Liver (tissue), 9 donors: ENCODE results near the gene OR13D1. TPM values are rescaled to one million over a fixed set of nuclear protein-coding genes. Genes with fewer than 3 reads are reported as not detected.

ENCODE experiments used
- DNase-seq: peaks from one replicate; pipeline ENCODE4 v3.0.0-alpha.2; 2017; ENCODE audit warnings: low spot score
- H3K27ac ChIP-seq, 2 donors: one replicate each; pipeline ENCODE4 v1.7.0; 2013; ENCODE audit warnings: inconsistent platforms in 2 of 2, low read length in 2 of 2, control low read depth in 1 of 2, low read depth in 1 of 2, mild to moderate bottlenecking in 1 of 2
- H3K27me3 ChIP-seq, 4 donors: one replicate each; pipeline versions ENCODE4 v1.6.1 to v1.7.0; 2013; ENCODE audit warnings: low read length in 3 of 4, inconsistent platforms in 1 of 4, mild to moderate bottlenecking in 1 of 4, moderate library complexity in 1 of 4; ENCODE audit not compliant: control insufficient read depth in 4 of 4, insufficient read depth in 4 of 4
- H3K36me3 ChIP-seq, 4 donors: one replicate each; pipeline versions ENCODE4 v1.6.1 to v1.7.0; 2013; ENCODE audit warnings: low read length in 3 of 4, mild to moderate bottlenecking in 3 of 4, low read depth in 1 of 4, moderate library complexity in 1 of 4; ENCODE audit not compliant: control insufficient read depth in 4 of 4, insufficient read depth in 3 of 4
- H3K4me1 ChIP-seq, 4 donors: one replicate each; pipeline versions ENCODE4 v1.6.1 to v1.7.0; 2013; ENCODE audit warnings: low read length in 3 of 4, mild to moderate bottlenecking in 3 of 4, moderate library complexity in 1 of 4; ENCODE audit not compliant: control insufficient read depth in 4 of 4, insufficient read depth in 4 of 4
- H3K4me3 ChIP-seq, 3 donors: one replicate each; pipeline versions ENCODE4 v1.6.1 to v1.7.0; 2013; ENCODE audit warnings: low read length in 3 of 3, control low read depth in 1 of 3, low read depth in 1 of 3, mild to moderate bottlenecking in 1 of 3
- H3K9ac ChIP-seq, 2 donors: one replicate each; pipeline ENCODE4 v1.7.0; 2013; ENCODE audit warnings: low read length in 2 of 2, mild to moderate bottlenecking in 2 of 2, moderate library complexity in 2 of 2, control low read depth in 1 of 2, low read depth in 1 of 2
- H3K9me3 ChIP-seq, 4 donors: one replicate each; pipeline versions ENCODE4 v1.6.1 to v1.7.0; 2013; ENCODE audit warnings: low read length in 3 of 4; ENCODE audit not compliant: control insufficient read depth in 4 of 4
- ATF3 ChIP-seq: IDR thresholded peaks from 2 replicates; pipeline ENCODE4 v1.6.1; 2016; ENCODE audit warnings: antibody characterized with exemption
- EGR1 ChIP-seq, 2 donors: IDR thresholded peaks; 2 replicates each; pipeline ENCODE4 v1.6.1; 2016 to 2018; ENCODE audit warnings: antibody characterized with exemption in 2 of 2, low read depth in 2 of 2
- FOXA1 ChIP-seq: IDR thresholded peaks from 2 replicates; pipeline ENCODE4 v1.6.1; 2016; ENCODE audit warnings: antibody characterized with exemption
- FOXA2 ChIP-seq: IDR thresholded peaks from 2 replicates; pipeline ENCODE4 v1.6.1; 2016; ENCODE audit warnings: antibody characterized with exemption
- GABPA ChIP-seq, 2 donors: IDR thresholded peaks in 1 of 2; conservative IDR thresholded peaks in 1 of 2; 2 replicates each; pipeline ENCODE4 v1.6.1; 2016; ENCODE audit warnings: antibody characterized with exemption in 2 of 2, mild to moderate bottlenecking in 1 of 2, moderate library complexity in 1 of 2
- HNF4A ChIP-seq, 2 donors: conservative IDR thresholded peaks; 2 replicates each; pipeline ENCODE4 v1.6.1; 2016; ENCODE audit warnings: antibody characterized with exemption in 2 of 2, mild to moderate bottlenecking in 2 of 2
- HNF4G ChIP-seq: IDR thresholded peaks from 2 replicates; pipeline ENCODE4 v1.6.1; 2016; ENCODE audit warnings: antibody characterized with exemption
- JUND ChIP-seq, 2 donors: IDR thresholded peaks; 2 replicates each; pipeline ENCODE4 v1.6.1; 2016; ENCODE audit warnings: antibody characterized with exemption in 2 of 2
- MAX ChIP-seq: IDR thresholded peaks from 2 replicates; pipeline ENCODE4 v1.6.1; 2016; ENCODE audit warnings: antibody characterized with exemption
- NR2F2 ChIP-seq: IDR thresholded peaks from 2 replicates; pipeline ENCODE4 v1.6.1; 2016; ENCODE audit warnings: antibody characterized with exemption
- RAD21 ChIP-seq, 2 donors: IDR thresholded peaks; 2 replicates each; pipeline ENCODE4 v1.6.1; 2016; ENCODE audit warnings: antibody characterized with exemption in 2 of 2, mild to moderate bottlenecking in 2 of 2
- REST ChIP-seq: IDR thresholded peaks from 2 replicates; pipeline ENCODE4 v1.6.1; 2016; ENCODE audit warnings: antibody characterized with exemption, mild to moderate bottlenecking
- RXRA ChIP-seq, 2 donors: IDR thresholded peaks; 2 replicates each; pipeline ENCODE4 v1.6.1; 2017 to 2018; ENCODE audit warnings: antibody characterized with exemption in 2 of 2, mild to moderate bottlenecking in 1 of 2
- SP1 ChIP-seq: IDR thresholded peaks from 2 replicates; pipeline ENCODE4 v1.6.1; 2018; ENCODE audit warnings: antibody characterized with exemption, mild to moderate bottlenecking
- TAF1 ChIP-seq: conservative IDR thresholded peaks from 2 replicates; pipeline ENCODE4 v1.6.1; 2016; ENCODE audit warnings: antibody characterized with exemption, mild to moderate bottlenecking
- YY1 ChIP-seq: IDR thresholded peaks from 2 replicates; pipeline ENCODE4 v1.6.1; 2016; ENCODE audit warnings: antibody characterized with exemption, mild to moderate bottlenecking
- ZBTB33 ChIP-seq: IDR thresholded peaks from 2 replicates; pipeline ENCODE4 v1.6.1; 2016; ENCODE audit warnings: antibody characterized with exemption
- WGBS: extraction: QIAGEN DNeasy Blood & Tissue Kit; methylation state at CpG from one replicate; pipeline ENCODE4 v1.1.7; 2013; 5-methylcytosine and 5-hydroxymethylcytosine counted together
- polyA plus RNA-seq, 2 donors: library from polyadenylated mRNA; stranded (reverse) in 1 of 2; unstranded in 1 of 2; fragments of 200-250 nt in 1 of 2; fragments of >200 nt in 1 of 2; fragmentation: Nextera tagmentation in 1 of 2; extraction: Ambion mirVana in 1 of 2; gene quantifications; one replicate each; pipeline versions ENCODE4 v1.2.1 to v1.2.3, GENCODE V29; 2013 to 2015
- total RNA-seq, 2 donors: library from RNA; depleted of rRNA; stranded (reverse); fragments of >200 nt; gene quantifications; one replicate each; pipeline ENCODE4 v1.2.3, GENCODE V29; 2014
- TF ChIP-seq, protein P1 (sequence below): fragments of 150-350 bp; IDR thresholded peaks from 2 replicates; pipeline ENCODE4 v1.5.1; 2017; ENCODE audit warnings: improper control_type of control experiment, low read depth, low read length; ENCODE audit not compliant: missing input control
- donor health status: healthy.
- donor health status: healthy.
- donor health status: healthy.
- donor health status: healthy.
- donor health status: healthy.

Gene OR13D1
- total and polyA plus RNA-seq, 4 donors, result not detected

- Histone ChIP-seq H3K9me3 (no peaks in the 10 kb centered on the region), H3K4me3 (no peak overlapping the region), H3K27me3 (no peaks in the 10 kb centered on the region), H3K9ac (no peak overlapping the region), H3K4me1 (no peaks in the 10 kb centered on the region), H3K36me3 (no peaks in the 10 kb centered on the region), H3K27ac (no peak overlapping the region)
- DNase-seq, result no peak
- TF ChIP-seq FOXA1 (no peak), FOXA2 (no peak), GABPA (IDR thresholded peaks at IDR 0.05 in 1 of 2, conservative IDR thresholded peaks at IDR 0.05 in 1 of 2) (no peak), TAF1 (no peak), NR2F2 (no peak), YY1 (no peak), MAX (no peak), RXRA (IDR thresholded peaks at IDR 0.05) (no peak), REST (no peak), JUND (IDR thresholded peaks at IDR 0.05) (no peak), HNF4A (conservative IDR thresholded peaks at IDR 0.05) (no peak), ATF3 (no peak), RAD21 (IDR thresholded peaks at IDR 0.05) (no peak), EGR1 (IDR thresholded peaks at IDR 0.05; ENCODE audit: low read depth in 2 of 2) (no peak), HNF4G (no peak), SP1 (no peak), ZBTB33 (no peak)
- TF ChIP-seq, protein P1, sequence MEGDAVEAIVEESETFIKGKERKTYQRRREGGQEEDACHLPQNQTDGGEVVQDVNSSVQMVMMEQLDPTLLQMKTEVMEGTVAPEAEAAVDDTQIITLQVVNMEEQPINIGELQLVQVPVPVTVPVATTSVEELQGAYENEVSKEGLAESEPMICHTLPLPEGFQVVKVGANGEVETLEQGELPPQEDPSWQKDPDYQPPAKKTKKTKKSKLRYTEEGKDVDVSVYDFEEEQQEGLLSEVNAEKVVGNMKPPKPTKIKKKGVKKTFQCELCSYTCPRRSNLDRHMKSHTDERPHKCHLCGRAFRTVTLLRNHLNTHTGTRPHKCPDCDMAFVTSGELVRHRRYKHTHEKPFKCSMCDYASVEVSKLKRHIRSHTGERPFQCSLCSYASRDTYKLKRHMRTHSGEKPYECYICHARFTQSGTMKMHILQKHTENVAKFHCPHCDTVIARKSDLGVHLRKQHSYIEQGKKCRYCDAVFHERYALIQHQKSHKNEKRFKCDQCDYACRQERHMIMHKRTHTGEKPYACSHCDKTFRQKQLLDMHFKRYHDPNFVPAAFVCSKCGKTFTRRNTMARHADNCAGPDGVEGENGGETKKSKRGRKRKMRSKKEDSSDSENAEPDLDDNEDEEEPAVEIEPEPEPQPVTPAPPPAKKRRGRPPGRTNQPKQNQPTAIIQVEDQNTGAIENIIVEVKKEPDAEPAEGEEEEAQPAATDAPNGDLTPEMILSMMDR, result no peak
- WGBS, result 70% methylated on average over 2 of the region's 2 CpGs
Measured at GRCh38 chr9:104686081-104686480, 8.2 kb upstream of the OR13D1 start.

GRCh38 chr9:104700306-104700705 is 6.0 kb downstream of the OR13D1 start:
- no peaks in the 10 kb centered on the region for H3K27me3 ChIP-seq
- 97% methylated on average over 3 of the region's 3 CpGs for WGBS

More at GRCh38 chr9:104700306-104700705, 6.0 kb downstream of the OR13D1 start:
- Histone ChIP-seq H3K9ac (no peak overlapping the region), H3K27ac (no peak overlapping the region), H3K4me1 (no peaks in the 10 kb centered on the region), H3K9me3 (no peaks in the 10 kb centered on the region), H3K36me3 (no peaks in the 10 kb centered on the region), H3K4me3 (no peak overlapping the region)
- DNase-seq, result no peak
- TF ChIP-seq ZBTB33, result no peak
- TF ChIP-seq FOXA2, result no peak
- no peak for TF ChIP-seq EGR1 (IDR thresholded peaks at IDR 0.05; ENCODE audit: low read depth in 2 of 2)
- no peak for TF ChIP-seq ATF3
- TF ChIP-seq MAX, result no peak
